Activated CD4-positive, alpha-beta T cell treated with anti-CD3 and anti-CD28 coated beads for 4 hours (primary cell): ENCODE data around the gene CDH4.
"Not testable (repeated sequence)": the region's sequence is repeated elsewhere in the genome, so short reads cannot be mapped to it uniquely, and the experiment has no call there.

Experiments
- DNase-seq, 2 donors: peaks; one replicate each; pipeline ENCODE4 v3.0.0-alpha.2; 2020

The CDH4 gene

DNA sequence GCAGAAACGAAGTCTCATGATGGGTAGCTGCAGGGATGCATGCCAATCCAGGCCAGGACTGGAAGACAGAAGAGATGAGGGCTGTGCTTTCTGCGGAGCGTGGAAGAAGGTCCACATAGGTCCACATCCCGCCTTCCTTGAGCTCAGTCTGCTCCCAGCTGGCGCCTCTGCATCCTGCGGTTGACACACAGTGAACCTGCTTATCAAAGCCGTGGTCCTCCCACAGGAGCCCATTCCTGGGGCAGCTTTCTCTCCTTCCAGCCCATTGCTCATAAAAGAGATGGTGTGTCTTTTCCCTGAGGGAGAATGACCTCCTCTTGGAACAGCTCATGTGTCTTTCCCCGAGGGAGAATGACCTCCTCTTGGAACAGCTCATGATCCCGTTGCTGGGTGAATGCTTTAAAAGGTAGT lies 225.4 kb downstream of the CDH4 start:
- DNase-seq, result no peak

DNA sequence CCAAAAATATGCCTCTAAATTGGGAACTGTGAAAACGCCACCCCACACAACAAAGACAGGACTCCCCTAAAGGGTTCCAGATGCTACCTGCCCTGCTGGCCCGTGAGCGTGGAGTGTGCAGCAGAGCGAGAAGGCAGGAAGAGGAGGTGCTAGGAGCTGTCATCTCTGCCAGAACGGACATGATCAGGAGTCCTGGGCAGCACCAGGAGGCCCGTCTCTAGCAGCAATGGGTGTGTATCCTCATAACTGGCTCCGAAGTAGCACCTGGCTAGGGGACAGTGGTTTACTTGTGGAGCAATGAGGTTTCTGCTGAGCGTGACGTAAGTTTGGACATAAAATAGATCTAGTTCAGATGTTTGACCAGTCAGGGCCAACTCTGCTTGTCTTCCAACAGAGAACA lies 226.0 kb downstream of the CDH4 start:
- DNase-seq, result no peak

DNA sequence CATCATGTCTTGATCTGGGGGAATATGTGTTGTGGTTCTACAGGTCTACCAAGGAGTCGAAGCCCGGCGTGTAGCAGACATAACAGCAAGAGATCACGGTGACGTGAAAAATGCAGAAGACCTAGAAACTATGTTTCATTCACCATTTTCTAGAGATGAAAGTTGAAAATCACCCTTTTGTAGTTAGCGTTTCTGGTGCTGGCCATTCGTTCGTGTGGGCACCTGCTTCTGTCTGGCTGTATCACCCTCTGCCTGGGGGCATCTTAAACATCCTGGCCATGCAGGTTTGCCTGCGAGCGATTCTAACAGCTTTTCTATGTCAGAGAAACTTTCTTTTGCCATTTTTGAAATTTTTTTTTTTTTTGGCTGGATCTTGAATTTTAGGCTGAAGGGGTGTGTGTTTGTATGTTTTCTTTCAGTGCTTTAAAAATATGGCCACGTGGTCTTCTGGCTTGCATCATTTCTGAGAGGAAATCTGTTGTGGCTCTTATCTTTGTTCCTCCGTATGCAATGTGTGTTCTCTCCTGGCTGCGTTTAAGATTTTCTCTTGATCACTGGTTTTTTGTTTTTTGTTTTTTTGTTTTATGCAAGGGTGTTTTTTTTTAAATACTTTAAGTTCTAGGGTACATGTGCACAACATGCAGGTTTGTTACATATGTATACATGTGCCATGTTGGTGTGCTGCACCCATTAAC lies 226.7 kb downstream of the CDH4 start:
- no peak for DNase-seq

DNA sequence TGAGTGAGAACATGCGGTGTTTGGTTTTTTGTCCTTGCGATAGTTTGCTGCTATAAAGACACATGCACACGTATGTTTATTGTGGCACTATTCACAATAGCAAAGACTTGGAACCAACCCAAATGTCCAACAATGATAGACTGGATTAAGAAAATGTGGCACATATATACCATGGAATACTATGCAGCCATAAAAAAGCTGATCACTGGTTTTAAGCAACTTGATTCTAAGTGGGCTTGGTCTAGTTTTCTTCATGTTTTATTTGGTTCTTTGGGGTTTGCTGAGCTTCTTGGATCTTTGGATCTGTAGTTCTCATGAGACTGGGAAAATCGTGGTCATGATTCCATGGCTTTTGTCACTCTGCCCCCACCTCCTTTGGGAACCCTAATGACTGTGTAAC lies 227.4 kb downstream of the CDH4 start:
- DNase-seq, result not testable (repeated sequence)

DNA sequence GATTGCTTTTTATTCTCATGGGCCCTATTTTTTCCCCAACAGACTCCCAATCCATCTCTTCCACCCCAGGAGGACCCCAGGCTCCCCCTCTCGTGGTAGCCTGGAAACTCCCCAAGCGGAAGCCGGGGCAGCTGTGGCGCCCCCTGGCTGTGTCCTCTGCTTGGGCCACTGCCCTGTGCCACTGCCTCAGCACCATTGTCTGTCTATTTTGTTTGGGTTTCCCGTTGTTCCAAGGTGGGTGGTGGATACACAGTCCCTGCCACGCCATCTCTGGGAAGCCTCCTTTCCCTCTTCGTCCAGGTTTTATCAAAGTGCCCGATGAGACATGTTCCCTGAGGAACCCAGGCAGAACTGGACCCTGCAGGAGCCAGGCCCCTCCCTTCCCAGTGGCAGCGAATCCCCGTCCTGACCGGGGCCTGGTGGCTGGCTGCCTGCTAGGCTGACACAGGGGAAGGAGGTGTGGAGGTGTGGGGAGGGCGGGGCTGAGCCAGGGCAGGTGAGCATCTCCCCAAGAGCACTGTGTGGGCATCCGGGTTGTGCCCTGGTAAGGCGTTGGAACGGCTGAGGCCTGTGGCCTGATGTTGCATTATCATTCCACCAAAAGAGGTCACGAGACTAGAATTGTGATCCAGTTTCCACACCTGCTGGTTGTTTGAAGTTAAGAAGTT lies 228.2 kb downstream of the CDH4 start:
- DNase-seq, result no peak

DNA sequence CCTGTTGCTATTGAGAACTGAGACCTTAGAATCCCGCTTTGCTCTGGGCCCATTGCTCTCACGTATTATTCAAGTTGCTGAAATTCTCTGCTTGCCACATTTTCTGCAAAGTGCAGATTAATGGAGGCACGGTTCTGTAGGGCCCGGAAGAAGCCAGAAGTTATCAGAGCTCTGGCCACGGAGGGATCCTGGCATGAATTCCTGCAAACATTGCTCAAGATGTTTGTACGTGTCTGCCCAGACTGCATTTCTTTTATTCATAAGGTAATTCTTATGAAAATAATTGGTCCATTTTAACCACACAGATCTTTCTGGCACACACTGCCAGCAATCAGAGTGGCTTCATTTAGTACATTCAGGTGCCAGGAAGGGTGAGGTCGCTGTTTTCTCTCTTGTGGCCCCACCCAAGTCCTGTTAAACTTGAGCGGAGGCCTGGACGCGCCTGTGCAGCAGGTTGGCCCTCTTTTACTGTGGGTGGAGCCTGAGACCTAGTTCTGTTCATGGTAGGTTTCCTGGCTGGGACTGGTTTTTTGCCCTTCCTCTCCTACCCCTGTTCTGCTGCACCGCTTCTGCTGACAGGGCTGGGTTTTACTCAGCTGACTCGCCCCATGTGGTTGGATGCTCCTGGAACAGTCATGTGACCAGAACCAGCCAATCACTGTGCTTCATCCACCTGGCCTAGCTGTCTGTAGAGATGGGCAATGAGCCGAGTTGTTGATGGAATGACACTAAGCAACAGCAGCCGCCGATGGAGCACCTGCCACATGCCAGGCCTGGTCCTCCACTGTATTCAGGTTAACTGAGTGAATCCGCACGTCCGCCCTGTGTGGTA lies 230.2 kb downstream of the CDH4 start:
- DNase-seq, result no peak

DNA sequence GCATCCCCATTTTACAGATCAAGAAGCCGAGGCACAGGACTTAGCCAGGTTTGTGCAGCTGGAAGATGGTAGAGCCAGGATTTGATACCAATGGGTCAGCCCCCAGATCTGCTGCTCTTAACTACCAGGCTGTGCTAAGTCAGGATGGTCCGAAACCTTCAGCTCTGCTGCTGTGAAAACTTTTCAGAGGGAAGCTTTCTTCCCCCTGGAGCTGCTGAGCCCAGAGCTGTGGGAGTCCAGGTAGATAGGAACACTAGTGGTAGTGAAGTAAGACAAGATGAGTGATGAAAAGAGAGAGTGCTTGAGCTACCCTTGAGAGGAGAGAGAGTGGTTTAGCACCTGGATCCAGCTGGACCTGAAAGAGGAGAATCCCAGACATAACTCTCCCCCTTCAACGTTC lies 230.8 kb downstream of the CDH4 start:
- DNase-seq, result no peak

DNA sequence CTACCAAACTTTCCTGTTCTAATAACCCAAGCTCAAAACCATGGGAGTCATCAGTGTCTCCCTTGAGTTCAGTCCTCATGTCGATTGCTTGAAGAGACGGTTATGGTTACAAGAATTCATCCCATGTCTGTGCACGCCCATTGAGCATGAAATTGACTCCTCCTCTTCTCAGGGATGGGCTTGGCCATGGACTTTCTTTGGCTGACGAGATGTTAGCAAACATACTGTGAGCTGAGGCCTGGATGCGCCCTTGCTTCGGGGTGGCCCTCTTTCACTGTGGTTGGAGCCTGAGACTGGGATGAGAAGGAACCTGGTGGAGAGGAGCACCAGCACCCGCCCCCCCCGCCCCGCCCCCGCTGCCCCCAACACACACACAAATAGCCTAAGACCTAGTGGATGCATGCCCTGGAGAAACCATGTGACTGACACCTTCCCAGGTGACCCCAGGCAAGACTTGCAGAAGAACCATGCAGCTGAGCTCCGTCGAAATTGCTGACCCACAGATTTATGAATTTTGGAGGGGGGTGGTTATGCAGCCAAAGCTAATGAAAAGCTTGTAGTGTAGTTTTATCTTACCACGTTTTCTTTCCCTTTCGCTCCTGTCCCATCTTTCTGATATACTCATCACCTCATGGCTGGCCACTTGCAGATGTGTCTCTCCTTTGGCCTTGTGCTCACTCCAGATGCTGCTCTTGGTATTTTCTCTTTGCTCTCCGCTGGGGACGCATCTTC lies 231.4 kb downstream of the CDH4 start:
- DNase-seq, result no peak

DNA sequence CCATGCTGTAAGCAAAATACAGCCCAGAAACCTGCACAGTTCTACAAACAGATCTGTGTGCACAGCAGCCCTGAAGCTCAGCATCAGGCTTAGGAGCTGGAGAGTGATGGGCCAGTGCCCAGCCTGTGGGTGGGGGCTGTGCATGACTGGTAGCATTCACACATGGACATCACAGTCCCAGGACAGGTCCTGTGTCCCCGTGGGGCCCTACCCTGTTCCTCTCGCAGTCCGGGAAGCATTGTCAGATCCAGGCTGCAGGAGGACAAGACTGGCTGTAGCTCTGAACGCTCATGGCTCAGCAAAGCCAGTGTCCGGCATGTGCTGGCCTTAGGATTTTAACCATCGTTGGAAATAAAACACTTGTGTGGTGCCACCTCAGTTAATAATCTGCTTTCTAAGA lies 234.1 kb downstream of the CDH4 start:
- DNase-seq, result no peak

DNA sequence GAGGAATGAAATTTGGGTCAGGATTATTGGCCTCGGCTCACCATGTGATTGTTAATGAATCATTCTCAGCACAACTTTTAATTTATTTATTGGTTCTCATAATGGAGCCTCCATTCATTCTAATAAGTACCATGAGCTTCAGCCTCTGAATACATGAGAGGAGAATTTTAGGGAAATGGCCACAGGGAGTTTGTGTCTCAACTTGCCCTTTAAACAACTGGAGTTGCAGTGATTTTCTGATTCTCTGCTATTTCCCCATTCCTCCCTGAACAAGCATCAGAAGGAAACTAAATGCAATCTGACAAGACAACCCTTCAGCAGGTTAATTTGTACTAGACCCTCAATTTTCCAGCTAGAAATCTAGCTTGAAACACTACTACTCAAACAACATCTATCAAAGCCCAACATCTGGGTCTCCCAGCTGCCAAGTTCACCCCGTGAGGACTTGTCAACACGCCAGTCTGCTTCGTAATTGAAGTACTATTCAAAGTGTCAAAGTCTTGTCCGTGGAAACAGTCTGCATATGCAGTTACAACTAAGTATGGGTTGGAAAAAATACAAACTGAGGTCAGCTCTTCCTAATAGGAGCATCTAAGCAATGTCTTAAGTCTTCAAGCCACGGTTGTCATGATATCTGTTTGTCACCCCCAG lies 235.4 kb downstream of the CDH4 start:
- DNase-seq, result no peak

DNA sequence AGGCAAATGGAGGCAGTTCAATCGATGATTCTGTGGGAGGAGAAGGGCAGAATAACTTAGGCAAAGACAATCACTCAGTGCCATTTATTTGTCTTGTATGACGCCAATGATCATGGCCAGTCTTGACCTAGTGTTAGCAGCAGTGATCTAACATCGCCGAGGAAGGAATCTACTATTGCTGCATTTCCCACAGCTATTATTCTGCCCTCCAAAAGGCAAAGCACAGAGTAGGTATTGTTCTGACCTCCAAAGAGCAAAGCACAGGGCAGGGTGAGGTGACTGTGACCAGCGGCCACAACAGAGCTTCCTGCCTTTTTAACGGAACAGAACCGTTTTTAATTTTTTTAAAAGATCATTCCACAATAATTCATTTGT lies 235.9 kb downstream of the CDH4 start:
- DNase-seq, result no peak

DNA sequence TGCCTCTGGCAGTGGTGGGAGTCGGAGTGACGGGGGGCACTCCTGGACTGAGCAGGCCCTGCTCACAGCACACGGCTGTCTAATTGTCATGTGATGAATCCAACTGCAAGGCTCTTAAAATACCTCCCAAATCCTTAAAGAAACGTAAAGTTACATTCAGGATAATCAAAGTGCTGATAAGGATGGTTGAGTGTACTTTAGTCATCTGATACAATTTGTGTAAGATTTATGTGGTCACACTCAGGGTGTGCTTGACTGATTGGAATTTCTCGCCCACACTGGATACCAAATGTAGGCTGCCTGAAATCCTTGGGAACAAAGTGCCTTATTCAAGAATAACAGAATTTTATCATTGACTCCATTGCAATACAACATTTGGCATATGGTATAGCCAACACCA lies 238.7 kb downstream of the CDH4 start:
- DNase-seq, result no peak

DNA sequence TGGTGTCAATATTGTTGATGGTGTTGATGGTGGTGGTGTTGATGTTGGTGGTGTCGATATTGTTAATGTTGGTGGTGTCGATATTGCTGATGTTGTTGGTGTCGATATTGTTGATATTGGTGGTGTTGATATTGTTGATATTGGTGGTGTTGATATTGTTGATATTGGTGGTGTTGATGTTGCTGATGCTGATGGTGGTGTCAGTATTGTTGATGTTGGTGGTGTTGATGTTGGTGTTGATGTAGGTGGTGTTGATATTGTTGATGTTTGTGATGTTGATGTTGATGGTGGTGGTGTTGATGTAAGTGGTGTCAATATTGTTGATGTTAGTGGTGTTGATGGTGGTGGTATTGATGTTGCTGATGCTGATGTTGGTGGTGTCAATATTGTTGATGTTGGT lies 240.0 kb downstream of the CDH4 start:
- DNase-seq, result no peak

DNA sequence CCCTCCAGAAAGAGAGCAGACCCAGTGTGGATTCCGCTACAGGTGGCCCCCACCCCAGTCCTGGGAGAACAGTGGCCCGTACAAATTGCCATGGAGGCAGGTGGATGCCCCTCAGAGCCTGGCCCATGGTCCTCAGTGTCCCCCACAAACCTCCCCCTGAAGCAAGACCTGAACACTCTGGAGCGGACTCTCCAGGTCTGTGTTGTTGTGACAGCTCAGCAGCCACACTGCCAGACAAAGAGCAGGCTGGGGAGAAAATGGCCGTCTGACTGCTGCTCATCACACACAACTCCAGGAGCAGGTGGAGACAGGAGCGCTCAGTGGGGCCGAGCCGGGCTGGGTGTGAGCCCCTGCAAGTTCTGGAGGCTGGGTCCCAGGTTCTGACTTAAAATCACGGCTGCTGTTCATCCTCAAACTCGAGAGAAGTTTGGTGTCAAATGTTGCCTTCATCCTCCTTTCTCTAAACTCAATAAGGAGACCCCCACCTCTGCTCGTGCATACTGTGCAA lies 241.8 kb downstream of the CDH4 start:
- DNase-seq, result no peak

DNA sequence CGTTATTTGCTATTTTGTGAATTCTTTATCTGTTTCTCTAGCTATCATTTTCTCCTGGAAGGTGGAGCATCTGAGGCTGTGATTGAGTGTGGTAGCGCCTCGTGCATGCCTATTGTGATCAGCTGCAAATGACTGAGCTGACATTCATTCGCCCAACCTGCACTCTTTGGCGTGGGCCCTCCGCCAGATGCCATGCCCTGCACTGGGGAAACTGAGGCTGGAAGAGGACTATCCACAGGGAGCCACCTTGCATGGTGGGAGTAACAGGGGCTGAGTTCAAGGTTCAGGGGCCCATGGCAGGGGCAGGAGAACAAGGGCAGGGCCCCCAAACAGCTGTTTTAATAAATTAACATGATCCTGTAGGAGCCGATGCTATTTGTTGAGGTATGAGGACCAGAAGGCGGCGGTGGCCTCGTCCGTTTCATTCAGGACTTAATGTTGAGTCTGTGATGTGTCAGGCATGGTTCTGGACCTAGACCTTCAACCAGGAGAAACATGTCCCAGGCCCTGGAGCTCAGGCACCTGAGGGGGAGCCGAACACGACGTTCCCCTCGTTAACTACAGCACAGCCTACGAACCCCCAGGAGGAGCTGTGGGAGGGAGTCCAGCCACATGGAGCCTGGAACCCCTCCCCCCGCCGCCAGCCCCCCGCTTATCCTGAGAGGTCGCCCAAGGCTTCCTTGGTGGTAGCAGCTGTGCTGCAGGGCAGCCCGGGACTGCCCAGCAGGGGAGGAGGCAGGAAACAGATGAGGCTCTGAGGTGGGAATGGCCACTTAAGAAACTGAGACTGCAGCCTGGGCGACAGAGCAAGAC lies 242.9 kb downstream of the CDH4 start:
- DNase-seq, result no peak

DNA sequence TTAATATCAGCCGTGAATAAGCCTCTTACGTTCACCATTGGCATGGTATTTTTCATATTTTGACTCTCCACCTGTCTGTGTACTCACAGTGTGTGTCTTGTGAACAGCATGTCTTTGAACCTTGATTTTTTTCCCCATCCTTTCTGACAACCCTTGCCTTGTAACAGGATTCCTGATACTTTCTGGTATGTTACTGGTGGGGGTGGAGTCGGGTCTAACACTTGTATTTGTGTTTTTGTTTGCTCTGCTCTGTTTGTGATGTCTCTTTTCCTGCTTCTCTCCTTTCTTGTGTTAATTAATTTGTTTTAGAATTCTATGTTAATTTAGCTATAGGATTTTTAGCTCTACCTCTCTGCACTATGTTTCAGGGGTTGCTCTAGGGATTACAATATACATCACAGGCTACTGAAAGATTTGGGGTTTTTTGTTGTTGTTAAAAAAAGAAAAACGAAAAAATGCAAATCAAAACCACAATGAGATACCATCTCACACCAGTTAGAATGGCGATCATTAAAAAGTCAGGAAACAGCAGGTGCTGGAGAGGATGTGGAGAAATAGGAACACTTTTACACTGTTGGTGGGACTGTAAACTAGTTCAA lies 245.1 kb downstream of the CDH4 start:
- DNase-seq, result no peak

DNA sequence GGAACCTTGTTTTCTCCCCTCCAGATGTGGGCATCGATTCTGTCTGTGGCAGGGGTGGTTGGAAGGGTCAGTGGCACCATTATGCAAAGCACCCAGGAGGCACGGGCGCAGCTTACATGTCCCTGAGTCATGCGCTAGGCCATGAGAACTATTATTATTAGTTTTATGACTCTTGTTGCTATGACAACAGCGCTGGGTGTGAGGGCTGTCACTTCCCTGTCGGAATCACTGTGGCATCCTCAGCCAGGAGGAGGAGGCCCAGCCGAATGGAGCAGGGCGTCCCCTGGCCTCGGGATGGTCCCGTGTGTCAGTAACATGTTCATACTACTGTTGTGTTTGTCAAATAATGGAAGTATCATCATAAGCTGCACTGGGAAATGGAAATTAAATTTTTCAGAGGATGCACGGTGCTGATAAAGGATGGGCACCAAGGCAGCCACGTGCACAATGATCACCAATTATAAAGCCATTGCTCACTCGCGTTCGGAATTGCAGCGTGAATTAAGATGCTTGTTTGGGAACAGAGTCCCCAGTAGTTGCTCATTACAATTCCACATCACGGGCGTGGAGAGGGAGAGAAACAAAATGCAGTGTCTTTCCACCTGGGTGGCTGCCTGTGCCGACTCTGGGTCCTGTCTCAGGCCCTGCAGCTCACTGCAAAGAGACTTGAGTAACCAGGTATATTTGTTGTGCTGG lies 247.9 kb downstream of the CDH4 start:
- DNase-seq, result no peak

DNA sequence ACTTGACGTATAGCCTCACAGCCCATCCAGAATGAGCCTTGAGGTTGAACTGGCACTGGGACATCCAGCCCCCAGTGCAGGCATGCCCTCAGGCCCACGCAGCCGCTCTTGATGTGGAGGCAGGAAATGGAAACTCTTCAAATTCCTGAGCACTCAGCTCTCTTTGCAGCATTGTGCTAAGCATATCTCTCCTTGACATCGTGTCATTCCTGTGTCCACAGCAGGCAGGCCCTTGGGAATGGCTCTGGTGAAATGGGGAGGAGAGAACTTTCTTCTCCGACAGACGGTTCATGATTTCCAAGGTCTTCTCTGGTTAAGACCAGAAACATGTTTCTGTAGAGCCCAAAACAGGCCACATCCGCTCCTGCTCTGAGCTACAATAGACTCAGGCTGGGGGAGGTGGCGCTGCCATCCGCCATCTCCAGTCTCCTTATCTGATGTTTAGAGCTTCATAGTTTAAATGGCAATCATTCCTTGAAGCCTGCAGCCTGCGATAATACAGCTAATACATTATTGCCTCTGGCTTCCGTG lies 248.8 kb downstream of the CDH4 start:
- no peak for DNase-seq

DNA sequence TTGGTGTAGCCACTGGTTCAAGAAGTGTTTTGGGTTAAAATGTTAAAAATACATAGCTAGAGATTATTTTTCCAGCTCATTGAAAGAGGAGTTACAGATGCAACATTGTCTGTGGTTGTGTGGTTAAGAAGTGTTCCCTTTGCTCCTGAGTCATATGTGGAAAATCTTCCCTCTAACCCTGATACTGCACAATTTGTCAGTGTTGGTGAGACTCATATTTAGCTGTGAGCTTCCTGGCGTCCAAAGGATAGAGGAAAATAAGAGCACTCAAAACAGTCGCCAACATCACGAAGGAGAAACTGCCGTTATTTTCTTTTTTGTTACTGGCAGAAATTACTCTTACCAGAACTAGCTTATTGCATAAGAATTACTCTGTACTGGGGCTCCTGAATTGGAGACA lies 250.4 kb downstream of the CDH4 start:
- DNase-seq, result no peak

DNA sequence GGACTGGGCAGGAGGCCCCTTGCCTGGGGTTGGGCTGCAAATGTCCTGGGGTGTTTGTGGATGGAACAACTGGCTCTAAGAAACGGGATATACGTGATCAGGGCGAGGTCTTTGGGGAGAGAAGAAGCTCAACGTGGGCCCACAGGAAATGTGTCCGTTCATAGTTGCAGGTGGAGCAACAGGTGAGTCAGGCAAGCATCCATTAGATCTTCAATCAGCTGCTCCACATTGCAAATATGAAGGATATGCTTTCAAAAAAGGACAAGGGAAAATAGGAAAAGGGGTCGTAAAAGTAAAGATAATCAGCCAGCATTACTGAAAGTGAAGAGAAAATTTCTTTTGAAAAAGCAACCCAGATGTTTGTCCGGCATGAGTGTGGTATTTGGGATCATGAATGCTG lies 251.0 kb downstream of the CDH4 start:
- DNase-seq, result no peak
